ENCODE measurements around the gene GOLGA3.

GRCh38 chr12:132798836-132799235 lies 29.8 kb downstream of the GOLGA3 start:
- no peak for TF ChIP-seq SUZ12 (IDR thresholded peaks at IDR 0.05)
- TF ChIP-seq FOXK2 (IDR thresholded peaks at IDR 0.05), result no peak
- no peak for TF ChIP-seq BHLHE40 (IDR thresholded peaks at IDR 0.05; ENCODE audit: borderline replicate concordance)
- TF ChIP-seq SP1 (IDR thresholded peaks at IDR 0.05), result no peak
- TF ChIP-seq PKNOX1 (IDR thresholded peaks at IDR 0.05), result no peak
- TF ChIP-seq FOXM1 (IDR thresholded peaks at IDR 0.05; ENCODE audit: borderline replicate concordance), result no peak
- no peak for TF ChIP-seq LEF1 (IDR thresholded peaks at IDR 0.05; ENCODE audit: borderline replicate concordance)
- no peak for TF ChIP-seq TARDBP (IDR thresholded peaks at IDR 0.05)

Measured in HEK293T (cell line).